A549 (cell line): ENCODE measurements around the gene TPSAB1. TPM values are rescaled to one million over a fixed set of nuclear protein-coding genes. Genes with fewer than 3 reads are reported as not detected.
"Not testable (repeated sequence)": the region's sequence is repeated elsewhere in the genome, so short reads cannot be mapped to it uniquely, and the experiment has no call there.

Experiments used
- ATAC-seq, 2 experiments: fragments of 200-7000 bp in 1 of 2; fragments of >200 bp in 1 of 2; cut with Nextera tagmentation in 1 of 2; cut with Tn5 transposase in 1 of 2; 3 replicates each; pipeline versions ENCODE4 v1.8.0 to v1.9.1; 2018 to 2020; ENCODE audit warnings: mild to moderate bottlenecking in 1 of 2, moderate library complexity in 1 of 2
- CTCF ChIA-PET: fragments of 300-600 bp; sonication (Branson Sonifier 250); formaldehyde crosslinking; extraction: SDS; loops from one replicate; lab custom pipeline; 2021; ENCODE audit warnings: antibody characterized with exemption, inconsistent platforms; lab: Yijun Ruan, JAX
- POLR2A ChIA-PET: fragments of 350-600 bp; formaldehyde crosslinking; extraction: SDS; loops from one replicate; lab custom pipeline; 2021; ENCODE audit warnings: antibody characterized with exemption, inconsistent platforms; lab: Yijun Ruan, JAX
- DNase-seq, 2 experiments: peaks; one replicate each; pipeline versions ENCODE4 v3.0.0 to v3.0.0-alpha.2; 2011 to 2016; ENCODE audit warnings: low read depth in 1 of 2, low spot score in 1 of 2
- FAIRE-seq: peaks from 2 replicates; lab custom pipeline; 2011; peaks lifted over from hg19 to GRCh38; lab: Jason Lieb, UNC
- H3K27ac ChIP-seq, 2 experiments: fragments of >200 bp; sonication (Bioruptor Twin); formaldehyde crosslinking; 3 replicates each; pipeline ENCODE4 v1.5.1; 2016 to 2017
- H3K4me1 ChIP-seq: fragments of >200 bp; sonication (Bioruptor Twin); formaldehyde crosslinking; 3 replicates; pipeline ENCODE4 v1.6.1; 2016
- H3K4me2 ChIP-seq: fragments of >200 bp; sonication (Bioruptor Twin); formaldehyde crosslinking; 3 replicates; pipeline ENCODE4 v1.6.1; 2016
- H3K4me3 ChIP-seq: fragments of >200 bp; sonication (Bioruptor Twin); formaldehyde crosslinking; 3 replicates; pipeline ENCODE4 v1.5.1; 2016
- H3K9me3 ChIP-seq: fragments of >200 bp; sonication (Bioruptor Twin); formaldehyde crosslinking; 3 replicates; pipeline ENCODE4 v1.6.1; 2016
- CBX2 ChIP-seq: fragments of 200-600 bp; sonication (generic); IDR thresholded peaks from 2 replicates; pipeline ENCODE4 v1.6.1; 2016; ENCODE audit warnings: low read depth, mild to moderate bottlenecking, borderline replicate concordance
- GATA3 ChIP-seq: IDR thresholded peaks from 2 replicates; pipeline ENCODE4 v1.6.1; 2012; ENCODE audit warnings: borderline replicate concordance
- MAFK ChIP-seq: fragments of 450-650 bp; IDR thresholded peaks from 2 replicates; pipeline ENCODE4 v1.6.1; 2014; ENCODE audit not compliant: partially characterized antibody
- MAX ChIP-seq: IDR thresholded peaks from 2 replicates; pipeline ENCODE4 v1.6.1; 2012
- NFE2L2 ChIP-seq: fragments of 150-350 bp; conservative IDR thresholded peaks from 2 replicates; pipeline ENCODE4 v1.6.1; 2014; ENCODE audit warnings: low read length
- NR3C1 ChIP-seq: fragments of >200 bp; sonication (Bioruptor Twin); formaldehyde crosslinking; IDR thresholded peaks from 3 replicates; pipeline ENCODE4 v1.6.1; 2017
- RAD21 ChIP-seq, 2 experiments: fragments of >200 bp in 1 of 2; sonication (Bioruptor Twin) in 1 of 2; formaldehyde crosslinking in 1 of 2; IDR thresholded peaks in 1 of 2; conservative IDR thresholded peaks in 1 of 2; 2 replicates in 1 of 2; 3 replicates in 1 of 2; pipeline ENCODE4 v1.6.1; 2012 to 2018; ENCODE audit warnings: inconsistent platforms in 1 of 2
- TP53 ChIP-seq: fragments of 250-450 bp; sonication (Bioruptor Pico); IDR thresholded peaks from 2 replicates; pipeline ENCODE4 v1.5.0; 2021; ENCODE audit warnings: mild to moderate bottlenecking, moderate library complexity
- ZFP36 ChIP-seq: fragments of 450-650 bp; IDR thresholded peaks from 2 replicates; pipeline ENCODE4 v1.6.1; 2014; ENCODE audit warnings: borderline replicate concordance; ENCODE audit not compliant: partially characterized antibody
- ZSCAN20 ChIP-seq: fragments of 250-450 bp; sonication (Bioruptor Pico); IDR thresholded peaks from 2 replicates; pipeline ENCODE4 v1.8.0; 2022; ENCODE audit warnings: mild to moderate bottlenecking, moderate library complexity
- WGBS: methylation state at CpG from one replicate; pipeline ENCODE4 v1.1.6; 2017; ENCODE audit errors: missing lambda C conversion rate; 5-methylcytosine and 5-hydroxymethylcytosine counted together
- polyA plus RNA-seq, 4 experiments: library from polyadenylated mRNA; depleted of rRNA in 3 of 4; stranded (reverse); fragments of >200 nt; fragmentation: RNase III in 1 of 4; extraction: RNeasy Plus Mini Kit Qiagen cat#74134 plus additional on column Dnase treatment in 1 of 4; gene quantifications; 2 replicates in 3 of 4; 3 replicates in 1 of 4; pipeline ENCODE4 v1.2.3, GENCODE V29; 2011 to 2017

TPSAB1 gene
- polyA plus RNA-seq, 2 of the 4 experiments (the other 2 are of a cell fraction), result not detected

DNA sequence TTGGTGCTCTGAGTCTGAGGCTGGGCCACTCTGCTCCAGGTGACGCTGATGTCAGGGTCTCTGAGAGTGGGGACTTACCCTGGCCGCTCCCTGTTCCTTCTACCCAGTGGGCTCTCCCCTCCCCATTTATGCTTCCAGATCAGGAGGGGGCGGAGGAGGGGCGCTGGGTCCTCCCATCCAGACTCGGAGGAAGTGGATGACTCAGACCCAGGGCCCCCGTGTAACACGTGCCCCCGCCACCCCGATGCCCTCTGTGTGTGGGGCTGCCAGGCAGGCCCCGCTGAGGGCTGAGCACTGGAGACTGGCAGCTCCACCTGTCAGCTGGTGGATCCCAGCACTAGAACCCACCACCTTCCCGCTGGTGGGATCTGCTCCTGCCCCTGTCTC, 10.4 kb upstream of the TPSAB1 start, which contains the start of gene TPSB2:
Gene TPSB2 (minus strand): TSS at position 101 of the 387 bp plus-strand sequence. CDS start 233 bp downstream, outside the sequence.
- no CpG with 5 or more reads among the region's 11 CpGs for WGBS
- H3K4me3 ChIP-seq, H3K27ac ChIP-seq, FAIRE-seq, H3K4me2 ChIP-seq, POLR2A ChIA-PET, DNase-seq, H3K9me3 ChIP-seq, CTCF ChIA-PET: not testable (repeated sequence)
- ATAC-seq, result 0 out of 6 replicates have a peak, but pooled peaks of 1 of the 2 experiments have one; percentile 2
- peaks cover 11% of the 10 kb centered on the region for H3K4me1 ChIP-seq

DNA sequence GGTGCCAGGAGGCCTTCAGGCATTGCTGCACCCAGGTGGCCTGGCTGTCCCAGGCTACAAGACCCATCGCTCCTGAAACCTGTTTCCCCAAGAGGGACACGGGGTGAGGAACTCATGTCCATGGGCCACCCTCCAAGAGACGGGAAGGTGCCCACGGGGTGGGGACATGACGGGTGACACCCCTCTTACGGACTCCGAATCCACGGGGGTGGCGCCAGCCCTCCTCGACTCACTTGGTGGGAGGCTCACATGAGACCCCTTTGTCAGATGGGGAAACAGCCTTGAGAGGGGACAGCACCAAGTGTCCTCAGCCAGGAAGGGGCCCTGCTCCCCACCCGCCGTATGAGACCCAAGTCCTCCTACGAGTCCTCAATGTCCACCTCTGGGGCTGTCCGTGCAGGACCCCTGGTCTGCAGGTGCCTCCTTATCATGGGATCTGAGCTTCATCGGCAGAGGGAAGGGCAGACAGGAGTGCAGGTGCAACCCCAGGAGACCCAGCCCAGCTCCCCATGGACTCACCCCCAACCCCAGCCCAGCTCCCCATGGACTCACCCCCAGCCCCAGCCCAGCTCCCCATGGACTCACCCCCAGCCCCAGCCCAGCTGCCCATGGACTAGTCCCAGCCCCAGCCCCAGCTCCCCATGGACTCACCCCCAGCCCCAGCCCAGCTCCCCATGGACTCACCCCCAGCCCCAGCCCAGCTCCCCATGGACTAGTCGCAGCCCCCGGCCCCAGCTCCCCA, 9.9 kb upstream of the TPSAB1 start:
- FAIRE-seq, H3K9me3 ChIP-seq, H3K4me2 ChIP-seq, POLR2A ChIA-PET, H3K4me3 ChIP-seq, DNase-seq, CTCF ChIA-PET, H3K27ac ChIP-seq, H3K4me1 ChIP-seq: not testable (repeated sequence)
- 0 out of 6 replicates have a peak, but pooled peaks of 1 of the 2 experiments have one; percentile 1 for ATAC-seq
- WGBS, result 70% methylated on average over 15 of the region's 17 CpGs

DNA sequence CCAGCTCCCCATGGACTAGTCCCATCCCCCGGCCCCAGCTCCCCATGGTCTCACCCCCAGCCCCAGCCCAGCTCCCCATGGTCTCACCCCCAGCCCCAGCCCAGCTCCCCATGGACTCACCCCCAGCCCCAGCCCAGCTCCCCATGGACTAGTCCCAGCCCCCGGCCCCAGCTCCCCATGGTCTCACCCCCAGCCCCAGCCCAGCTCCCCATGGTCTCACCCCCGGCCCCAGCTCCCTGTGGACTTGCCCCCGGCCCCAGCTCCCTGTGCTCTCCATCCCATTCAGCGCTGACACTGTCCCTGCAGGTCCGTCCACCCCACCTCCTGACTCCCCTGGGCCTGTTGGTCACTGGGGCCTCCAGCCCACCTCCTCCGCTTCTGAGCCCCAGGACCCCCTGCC, 9.2 kb upstream of the TPSAB1 start:
- ATAC-seq, CTCF ChIA-PET, FAIRE-seq: not testable (repeated sequence)

GRCh38 chr16:1232049-1232748, 8.3 kb upstream of the TPSAB1 start:
- H3K9me3 ChIP-seq, CTCF ChIA-PET, H3K4me3 ChIP-seq, H3K4me2 ChIP-seq, H3K27ac ChIP-seq, H3K4me1 ChIP-seq, DNase-seq, POLR2A ChIA-PET, FAIRE-seq: not testable (repeated sequence)
- ATAC-seq, result peak; percentile 56 to 83
- WGBS, result no CpG with 5 or more reads among the region's 47 CpGs

More for the DNA sequence above, 9.2 kb upstream of the TPSAB1 start:
- H3K27ac ChIP-seq, H3K4me3 ChIP-seq, H3K4me2 ChIP-seq, H3K4me1 ChIP-seq, H3K9me3 ChIP-seq, DNase-seq, POLR2A ChIA-PET: not testable (repeated sequence)
- WGBS, result 69% methylated on average over 3 of the region's 7 CpGs

DNA sequence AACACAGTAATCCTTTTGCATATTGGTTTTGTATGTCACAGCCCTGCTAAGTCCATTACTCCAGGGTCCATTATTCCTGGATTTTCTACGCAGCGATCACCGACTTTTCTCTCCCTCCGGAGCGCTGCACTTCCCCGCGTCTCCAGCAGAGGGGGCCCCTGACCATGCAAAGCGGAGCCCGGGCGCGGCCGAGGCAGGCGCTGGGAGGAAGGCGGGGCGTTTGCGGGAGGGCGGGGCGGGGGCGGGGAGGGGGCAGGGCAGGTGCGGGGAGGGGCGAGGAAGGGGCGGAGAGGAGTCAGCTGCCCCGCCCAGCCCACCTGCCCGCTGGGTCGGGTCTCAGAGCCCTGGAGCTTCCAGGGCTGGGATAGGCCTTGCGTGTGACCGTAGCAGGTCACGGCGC, 3.8 kb upstream of the TPSAB1 start:
- DNase-seq, CTCF ChIA-PET, H3K4me3 ChIP-seq, H3K9me3 ChIP-seq, H3K4me1 ChIP-seq, H3K27ac ChIP-seq, FAIRE-seq, POLR2A ChIA-PET, H3K4me2 ChIP-seq: not testable (repeated sequence)
- ATAC-seq, result peak; percentile 33 to 58; a peak in 4 of 6 replicates
- no CpG with 5 or more reads among the region's 29 CpGs for WGBS

GRCh38 chr16:1237990-1238389, 2.5 kb upstream of the TPSAB1 start:
- POLR2A ChIA-PET, result no interaction called here
- CTCF ChIA-PET, result interaction anchor here (1.0 to 1.2 kb wide), 3 partner anchors 30 to 181 kb away, joined by 3 to 4 read pairs (median 4); no protein-coding TSS in a partner anchor
- Histone ChIP-seq H3K27ac (no peak overlapping the region), H3K4me3 (no peak overlapping the region)
- ATAC-seq (no peak), DNase-seq (no peak)
- 68% methylated on average over 9 of the region's 9 CpGs for WGBS
- TF ChIP-seq MAX (no peak), ZSCAN20 (CRISPR knock-in tag) (no peak), MAFK (no peak), CBX2 (no peak), ZFP36 (no peak), NFE2L2 (no peak), RAD21 (conservative IDR thresholded peaks at IDR 0.05 in 1 of 2, IDR thresholded peaks at IDR 0.05 in 1 of 2) (no peak), NR3C1 (no peak), TP53 (CRISPR knock-in tag) (no peak), GATA3 (no peak)
- TF ChIP-seq, all 56 proteins: peak for 0
- no peak overlapping the region for H3K4me2 ChIP-seq
- no peak for FAIRE-seq
- H3K9me3 ChIP-seq, result no peaks in the 10 kb centered on the region
- no peaks in the 10 kb centered on the region for H3K4me1 ChIP-seq

DNA sequence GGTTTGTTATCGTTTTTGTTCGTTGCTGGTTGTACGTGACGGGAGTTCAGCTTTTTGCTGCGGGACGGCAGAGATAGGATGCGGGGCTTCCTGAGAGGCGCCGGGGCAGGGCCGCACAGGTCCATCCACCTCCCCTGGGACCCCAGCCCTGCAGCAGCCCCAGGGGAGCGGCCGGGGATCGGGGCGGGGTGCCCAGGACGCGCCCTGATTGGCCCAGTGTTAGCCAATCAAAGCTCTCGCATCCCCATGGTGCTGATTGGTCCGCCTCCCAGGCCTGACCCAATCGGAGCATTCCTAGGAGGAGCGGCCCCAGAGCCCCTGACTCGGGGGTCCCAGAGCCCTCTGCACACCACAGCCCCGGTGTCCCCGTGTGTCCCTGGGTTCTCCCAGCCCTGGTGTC, 1.6 kb upstream of the TPSAB1 start:
- H3K27ac ChIP-seq, H3K9me3 ChIP-seq, FAIRE-seq, H3K4me1 ChIP-seq, H3K4me3 ChIP-seq, POLR2A ChIA-PET, DNase-seq, H3K4me2 ChIP-seq: not testable (repeated sequence)
- CTCF ChIA-PET, result interaction anchor here (0.6 to 1.2 kb wide), 4 partner anchors 30 to 182 kb away, joined by 3 to 4 read pairs (median 4); no protein-coding TSS in a partner anchor
- peak; percentile 30 to 46; a peak in 3 of 6 replicates for ATAC-seq
- WGBS, result 90% methylated on average over 10 of the region's 23 CpGs

DNA sequence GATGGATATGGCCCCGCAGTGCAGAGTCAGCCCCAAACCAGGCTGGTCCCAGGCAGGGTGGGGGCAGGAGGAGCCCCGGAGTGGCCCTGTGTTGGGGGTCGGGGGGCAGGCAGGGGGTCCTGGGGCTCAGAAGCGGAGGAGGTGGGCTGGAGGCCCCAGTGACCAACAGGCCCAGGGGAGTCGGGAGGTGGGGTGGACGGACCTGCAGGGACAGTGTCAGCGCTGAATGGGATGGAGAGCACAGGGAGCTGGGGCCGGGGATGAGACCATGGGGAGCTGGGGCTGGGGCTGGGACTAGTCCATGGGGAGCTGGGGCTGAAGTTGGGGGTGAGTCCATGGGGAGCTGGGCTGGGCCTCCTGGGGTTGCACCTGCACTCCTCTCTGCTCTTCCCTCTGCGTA, 930 bp upstream of the TPSAB1 start:
- ATAC-seq, H3K27ac ChIP-seq, DNase-seq, POLR2A ChIA-PET, H3K9me3 ChIP-seq, CTCF ChIA-PET, H3K4me2 ChIP-seq, H3K4me3 ChIP-seq, H3K4me1 ChIP-seq, FAIRE-seq: not testable (repeated sequence)
- 83% methylated on average over 1 of the region's 9 CpGs for WGBS

- peak in 1 of 2 experiments; percentile 16; a peak in 3 of 6 replicates for ATAC-seq
- FAIRE-seq, result not testable (repeated sequence)
These were observed 576 bp downstream of the TPSAB1 start for GRCh38 chr16:1241081-1241480.

More at GRCh38 chr16:1241081-1241480, 576 bp downstream of the TPSAB1 start:
- H3K4me3 ChIP-seq, CTCF ChIA-PET, POLR2A ChIA-PET, H3K27ac ChIP-seq, H3K4me1 ChIP-seq, H3K4me2 ChIP-seq, H3K9me3 ChIP-seq, DNase-seq: not testable (repeated sequence)
- no CpG with 5 or more reads among the region's 15 CpGs for WGBS
